Measurements from ENCODE around the gene RASGRP1.

RASGRP1 gene

DNA sequence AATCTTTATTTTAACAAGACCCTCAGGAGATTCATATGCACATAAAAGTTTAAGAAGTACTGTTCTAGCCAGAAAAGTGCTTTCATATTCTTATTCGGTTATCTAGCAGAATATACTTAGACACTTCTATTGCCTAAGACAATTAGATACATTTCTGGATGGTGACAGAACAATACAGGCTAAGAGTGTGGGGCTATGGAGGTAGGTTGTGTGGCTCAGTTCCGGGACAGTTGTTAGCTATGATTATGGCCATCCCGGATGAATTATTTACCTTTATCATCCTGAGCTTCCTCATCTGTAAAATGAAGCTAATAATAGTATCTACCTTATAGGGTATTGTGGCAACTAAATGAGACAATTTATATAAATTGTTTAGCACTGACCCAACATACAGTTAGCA is 104.1 kb downstream of the RASGRP1 start:
- Histone ChIP-seq H3K4me2 (ENCODE audit: low read length) (no peak overlapping the region; the same call in 1 of the 2 replicates), H3K4me1 (ENCODE audit: insufficient read depth, low read length, severe bottlenecking) (peaks cover 13% of the 10 kb centered on the region)

GRCh38 chr15:38459480-38459879 is 105.1 kb downstream of the RASGRP1 start:
- H3K4me1 ChIP-seq (ENCODE audit: insufficient read depth, low read length, severe bottlenecking) = peaks cover 21% of the 10 kb centered on the region
- no peaks in the 10 kb centered on the region for H3K9me2 ChIP-seq (ENCODE audit: low read depth, low read length)
- H3K27me3 ChIP-seq (ENCODE audit: insufficient read depth, low read length) = no peaks in the 10 kb centered on the region
- H3K4me2 ChIP-seq (ENCODE audit: low read length) = no peak overlapping the region
- no peaks in the 10 kb centered on the region for H3K9me3 ChIP-seq (ENCODE audit: low read length)
- H3K79me2 ChIP-seq (ENCODE audit: insufficient read depth, low read length) = peaks cover 90% of the 10 kb centered on the region
- H3K4me3 ChIP-seq (ENCODE audit: low read depth, low read length, poor library complexity, severe bottlenecking) = no peak overlapping the region
- no peak for TF ChIP-seq EZH2 (IDR thresholded peaks at IDR 0.05; ENCODE audit: borderline replicate concordance, low read length)
- TF ChIP-seq CTCF (IDR thresholded peaks at IDR 0.05; ENCODE audit: low read length) = no peak
- no peak overlapping the region for H2AFZ ChIP-seq (ENCODE audit: low read length)
- H3K36me3 ChIP-seq (ENCODE audit: insufficient read depth, low read length) = peaks cover 4% of the 10 kb centered on the region
- no peak overlapping the region for H3K27ac ChIP-seq (ENCODE audit: low read depth, low read length, poor library complexity, severe bottlenecking)
- H4K20me1 ChIP-seq (ENCODE audit: insufficient read depth, low read length) = no peaks in the 10 kb centered on the region
- no peaks in the 10 kb centered on the region for H3F3A ChIP-seq (ENCODE audit: insufficient read depth, low read length)
- H3K9ac ChIP-seq (ENCODE audit: low read length) = no peak overlapping the region

More for the DNA sequence above, 104.1 kb downstream of the RASGRP1 start:
- no peaks in the 10 kb centered on the region for H3F3A ChIP-seq (ENCODE audit: insufficient read depth, low read length)
- H3K36me3 ChIP-seq (ENCODE audit: insufficient read depth, low read length) = peaks cover 4% of the 10 kb centered on the region
- H3K79me2 ChIP-seq (ENCODE audit: insufficient read depth, low read length) = peaks cover 82% of the 10 kb centered on the region
- no peaks in the 10 kb centered on the region for H3K27me3 ChIP-seq (ENCODE audit: insufficient read depth, low read length)
- H3K9ac ChIP-seq (ENCODE audit: low read length) = no peak overlapping the region
- H3K27ac ChIP-seq (ENCODE audit: low read depth, low read length, poor library complexity, severe bottlenecking) = no peak overlapping the region
- no peaks in the 10 kb centered on the region for H3K9me2 ChIP-seq (ENCODE audit: low read depth, low read length)
- no peak for TF ChIP-seq EZH2 (IDR thresholded peaks at IDR 0.05; ENCODE audit: borderline replicate concordance, low read length)
- no peak for TF ChIP-seq CTCF (IDR thresholded peaks at IDR 0.05; ENCODE audit: low read length)
- no peaks in the 10 kb centered on the region for H4K20me1 ChIP-seq (ENCODE audit: insufficient read depth, low read length)
- H3K9me3 ChIP-seq (ENCODE audit: low read length) = no peaks in the 10 kb centered on the region
- H3K4me3 ChIP-seq (ENCODE audit: low read depth, low read length, poor library complexity, severe bottlenecking) = no peak overlapping the region
- no peak overlapping the region for H2AFZ ChIP-seq (ENCODE audit: low read length)

DNA sequence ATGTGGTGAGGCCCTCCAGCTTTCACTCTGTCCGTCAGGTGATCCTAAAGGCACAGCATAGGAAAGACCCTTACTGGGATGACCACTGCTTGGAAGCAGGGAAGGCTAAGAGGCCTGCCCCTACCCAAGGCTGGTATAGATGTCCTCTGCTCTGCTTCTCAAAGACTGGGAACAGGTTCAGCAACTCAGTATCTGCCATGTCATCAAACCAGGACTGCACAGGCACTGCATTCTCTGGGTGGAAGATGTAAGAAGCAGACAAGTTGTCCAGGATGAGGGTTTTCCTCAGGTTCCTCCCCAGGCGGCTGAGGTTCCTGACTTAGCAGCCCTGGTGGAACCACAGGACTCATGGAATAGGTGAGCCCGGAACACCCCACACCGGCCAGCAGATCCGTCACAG is 106.0 kb downstream of the RASGRP1 start:
- H3K4me2 ChIP-seq (ENCODE audit: low read length) = no peak overlapping the region
- H3K9ac ChIP-seq (ENCODE audit: low read length) = no peak overlapping the region
- no peak for TF ChIP-seq CTCF (IDR thresholded peaks at IDR 0.05; ENCODE audit: low read length)
- TF ChIP-seq EZH2 (IDR thresholded peaks at IDR 0.05; ENCODE audit: borderline replicate concordance, low read length) = no peak
- no peaks in the 10 kb centered on the region for H4K20me1 ChIP-seq (ENCODE audit: insufficient read depth, low read length)
- no peak overlapping the region for H3K27ac ChIP-seq (ENCODE audit: low read depth, low read length, poor library complexity, severe bottlenecking)
- H3K9me2 ChIP-seq (ENCODE audit: low read depth, low read length) = no peaks in the 10 kb centered on the region
- peaks cover 4% of the 10 kb centered on the region for H3K36me3 ChIP-seq (ENCODE audit: insufficient read depth, low read length)
- H3K4me3 ChIP-seq (ENCODE audit: low read depth, low read length, poor library complexity, severe bottlenecking) = no peak overlapping the region
- no peaks in the 10 kb centered on the region for H3K9me3 ChIP-seq (ENCODE audit: low read length)
- peaks cover 21% of the 10 kb centered on the region for H3K4me1 ChIP-seq (ENCODE audit: insufficient read depth, low read length, severe bottlenecking)
- no peaks in the 10 kb centered on the region for H3K27me3 ChIP-seq (ENCODE audit: insufficient read depth, low read length)
- H2AFZ ChIP-seq (ENCODE audit: low read length) = no peak overlapping the region
- peaks cover 85% of the 10 kb centered on the region for H3K79me2 ChIP-seq (ENCODE audit: insufficient read depth, low read length)
- no peaks in the 10 kb centered on the region for H3F3A ChIP-seq (ENCODE audit: insufficient read depth, low read length)
